Lung (tissue), 12 donors: ENCODE data around the gene VGLL3. TPM values are rescaled to one million over a fixed set of nuclear protein-coding genes. Genes with fewer than 3 reads are reported as not detected.

Experiments used
- ATAC-seq: fragments of 200-7000 bp; cut with Tn5 transposase; one replicate; pipeline ENCODE4 v1.9.1; 2020; ENCODE audit warnings: moderate number of reproducible peaks; ENCODE audit not compliant: insufficient read depth, low FRiP score
- DNase-seq, 3 donors: peaks; one replicate each; pipeline ENCODE4 v3.0.0-alpha.2; 2013 to 2017
- H3K27ac ChIP-seq, 2 donors: one replicate each; pipeline ENCODE4 v1.5.1; 2013; ENCODE audit warnings: mild to moderate bottlenecking in 2 of 2, moderate library complexity in 2 of 2, control low read depth in 1 of 2, inconsistent platforms in 1 of 2, low read depth in 1 of 2, low read length in 1 of 2
- H3K27me3 ChIP-seq, 3 donors: one replicate each; pipeline ENCODE4 v1.5.1; 2013; ENCODE audit warnings: low read length in 2 of 3; ENCODE audit not compliant: control insufficient read depth in 3 of 3, insufficient read depth in 3 of 3
- H3K36me3 ChIP-seq, 4 donors: one replicate each; pipeline ENCODE4 v1.5.1; 2013; ENCODE audit warnings: low read length in 4 of 4, mild to moderate bottlenecking in 1 of 4, moderate library complexity in 1 of 4; ENCODE audit not compliant: control insufficient read depth in 4 of 4, insufficient read depth in 4 of 4
- H3K4me1 ChIP-seq, 5 donors: one replicate each; pipeline ENCODE4 v1.5.1; 2013; ENCODE audit warnings: low read length in 5 of 5, mild to moderate bottlenecking in 2 of 5, moderate library complexity in 1 of 5; ENCODE audit not compliant: control insufficient read depth in 5 of 5, insufficient read depth in 5 of 5
- H3K4me3 ChIP-seq: one replicate; pipeline ENCODE4 v1.5.1; 2013; ENCODE audit warnings: mild to moderate bottlenecking, control low read depth, moderate library complexity
- H3K9ac ChIP-seq, 2 donors: one replicate each; pipeline ENCODE4 v1.5.1; 2013; ENCODE audit warnings: low read length in 2 of 2, control low read depth in 1 of 2; ENCODE audit not compliant: insufficient read depth in 1 of 2
- H3K9me3 ChIP-seq, 4 donors: one replicate each; pipeline ENCODE4 v1.5.1; 2013; ENCODE audit warnings: low read length in 3 of 4, mild to moderate bottlenecking in 1 of 4, moderate library complexity in 1 of 4; ENCODE audit not compliant: control insufficient read depth in 4 of 4, insufficient read depth in 3 of 4
- CTCF ChIP-seq: IDR thresholded peaks from 2 replicates; pipeline ENCODE4 v1.5.1; 2012; ENCODE audit warnings: mild to moderate bottlenecking; ENCODE audit errors: control extremely low read depth, extremely low read depth
- WGBS, 2 donors: extraction: QIAGEN DNeasy Blood & Tissue Kit; methylation state at CpG; one replicate each; pipeline ENCODE4 v1.1.7; 2013; 5-methylcytosine and 5-hydroxymethylcytosine counted together
- polyA plus RNA-seq, 2 donors: library from polyadenylated mRNA; stranded (reverse); fragments of 200-250 nt; gene quantifications; one replicate each; pipeline ENCODE4 v1.2.1, GENCODE V29; 2013
- total RNA-seq, 2 donors: library from RNA; depleted of rRNA in 1 of 2; stranded (reverse); fragments of >200 nt in 1 of 2; gene quantifications; one replicate each; pipeline ENCODE4 v1.2.1, GENCODE V29; 2014 to 2021
- donor health status: control.
- donor health status: control.
- donor health status: Bipolar disorder and iron deficiency.
- donor health status: healthy.
- donor health status: DM: yes; HTN: yes; CAD: no.

The VGLL3 gene
- total and polyA plus RNA-seq, 4 donors: 4.3 to 49.2 (median 20.1) TPM

GRCh38 chr3:86942206-86942605 lies 48.7 kb downstream of the VGLL3 start:
- Histone ChIP-seq H3K27ac (no peak overlapping the region), H3K9me3 (no peaks in the 10 kb centered on the region), H3K4me1 (peaks cover 0 to 16% (median 2%) of the 10 kb centered on the region in 5 donors), H3K9ac (no peak overlapping the region), H3K4me3 (no peak overlapping the region), H3K36me3 (peaks cover 0 to 14% (median 2%) of the 10 kb centered on the region in 4 donors), H3K27me3 (no peaks in the 10 kb centered on the region)
- no peak for ATAC-seq
- 84 to 88% methylated on average over 3 of the region's 3 CpGs for WGBS, 2 donors
- TF ChIP-seq CTCF: no peak
- DNase-seq: no peak

- no peak overlapping the region for H3K4me3 ChIP-seq
- H3K9ac ChIP-seq: no peak overlapping the region
- WGBS, 2 donors: 71 to 87% methylated on average over 3 of the region's 3 CpGs
- TF ChIP-seq CTCF: no peak
- H3K9me3 ChIP-seq: no peaks in the 10 kb centered on the region
- DNase-seq: peak in 2 of 3 donors; percentile 42 to 45
- H3K27ac ChIP-seq: no peak overlapping the region
- H3K4me1 ChIP-seq: peaks cover 0 to 16% (median 4%) of the 10 kb centered on the region in 5 donors
- peaks cover 0 to 10% (median 0%) of the 10 kb centered on the region in 4 donors for H3K36me3 ChIP-seq
- no peak for ATAC-seq
- no peaks in the 10 kb centered on the region for H3K27me3 ChIP-seq
These were observed 52.4 kb downstream of the VGLL3 start for GRCh38 chr3:86938416-86939105.

- Histone ChIP-seq H3K27ac (no peak overlapping the region), H3K27me3 (no peaks in the 10 kb centered on the region), H3K9me3 (no peaks in the 10 kb centered on the region), H3K36me3 (peaks cover 0 to 7% (median 0%) of the 10 kb centered on the region in 4 donors), H3K4me3 (no peak overlapping the region), H3K9ac (no peak overlapping the region), H3K4me1 (peaks cover 0 to 16% (median 4%) of the 10 kb centered on the region in 5 donors)
- no peak for TF ChIP-seq CTCF
- peak; percentile 15 to 55 (median 48) for DNase-seq
- peak; percentile 43 for ATAC-seq
- WGBS, 2 donors: 63 to 83% methylated on average over 6 of the region's 6 CpGs
These were observed 53.6 kb downstream of the VGLL3 start for GRCh38 chr3:86937306-86937791.
